Neutrophil (primary cell): ENCODE results near the gene DDTL.
"Not testable (repeated sequence)": the region's sequence is repeated elsewhere in the genome, so short reads cannot be mapped to it uniquely, and the experiment has no call there.

Source experiments
- H3K27ac ChIP-seq: fragments of 200-600 bp; sonication (generic); 2 replicates; pipeline ENCODE4 v1.5.1; 2016; ENCODE audit warnings: mild to moderate bottlenecking, moderate library complexity
- H3K27me3 ChIP-seq: fragments of 200-600 bp; sonication (generic); 2 replicates; pipeline ENCODE4 v1.6.0; 2016; ENCODE audit warnings: mild to moderate bottlenecking
- H3K36me3 ChIP-seq: fragments of 200-600 bp; sonication (generic); 2 replicates; pipeline ENCODE4 v1.5.1; 2017
- H3K4me1 ChIP-seq, 2 experiments: fragments of 200-600 bp in 1 of 2; sonication (generic) in 1 of 2; 1 replicate in 1 of 2; 2 replicates in 1 of 2; pipeline versions ENCODE4 v1.5.1 to v1.6.1; 2013 to 2016; ENCODE audit warnings: low read depth in 1 of 2, low read length in 1 of 2, mild to moderate bottlenecking in 1 of 2, moderate library complexity in 1 of 2; ENCODE audit not compliant: control insufficient read depth in 1 of 2, insufficient read depth in 1 of 2
- H3K4me3 ChIP-seq, 2 experiments: fragments of 200-600 bp in 1 of 2; sonication (generic) in 1 of 2; 1 replicate in 1 of 2; 2 replicates in 1 of 2; pipeline ENCODE4 v1.5.1; 2013 to 2016; ENCODE audit warnings: low read depth in 1 of 2, low read length in 1 of 2, mild to moderate bottlenecking in 1 of 2, moderate library complexity in 1 of 2
- H3K9me3 ChIP-seq: fragments of 200-600 bp; sonication (generic); 2 replicates; pipeline ENCODE4 v1.5.1; 2016
- TF ChIP-seq, protein P1 (sequence below): fragments of 200-600 bp; sonication (generic); IDR thresholded peaks from 2 replicates; pipeline ENCODE4 v1.5.1; 2016; ENCODE audit warnings: antibody characterized with exemption

DDTL gene

DNA sequence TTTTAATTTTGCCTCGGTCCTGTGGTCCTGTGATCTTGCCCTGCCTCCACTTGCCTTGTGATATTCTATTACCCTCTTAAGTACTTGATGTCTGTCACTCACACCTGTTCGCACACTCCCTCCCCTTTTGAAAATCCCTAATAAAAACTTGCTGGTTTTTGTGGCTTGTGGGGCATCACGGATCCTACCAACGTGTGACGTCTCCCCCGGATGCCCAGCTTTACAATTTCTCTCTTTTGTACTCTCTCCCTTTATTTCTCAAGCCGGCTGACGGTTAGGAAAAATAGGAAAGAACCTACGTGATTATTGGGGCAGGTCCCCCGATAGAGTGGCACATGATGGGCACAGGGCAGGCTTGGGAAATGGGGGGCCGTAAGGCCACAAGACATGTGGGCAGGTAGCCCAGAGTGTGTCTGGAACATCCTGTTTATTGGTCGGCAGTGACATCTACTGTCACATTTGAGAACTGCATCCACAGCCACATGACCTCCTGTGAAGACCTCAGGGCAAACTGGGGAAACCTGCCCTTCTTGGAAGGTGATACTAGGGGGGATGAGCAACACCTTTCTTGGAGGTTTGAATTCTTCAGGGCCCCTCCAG, 10.3 kb upstream of the DDTL start:
- TF ChIP-seq, protein P1, sequence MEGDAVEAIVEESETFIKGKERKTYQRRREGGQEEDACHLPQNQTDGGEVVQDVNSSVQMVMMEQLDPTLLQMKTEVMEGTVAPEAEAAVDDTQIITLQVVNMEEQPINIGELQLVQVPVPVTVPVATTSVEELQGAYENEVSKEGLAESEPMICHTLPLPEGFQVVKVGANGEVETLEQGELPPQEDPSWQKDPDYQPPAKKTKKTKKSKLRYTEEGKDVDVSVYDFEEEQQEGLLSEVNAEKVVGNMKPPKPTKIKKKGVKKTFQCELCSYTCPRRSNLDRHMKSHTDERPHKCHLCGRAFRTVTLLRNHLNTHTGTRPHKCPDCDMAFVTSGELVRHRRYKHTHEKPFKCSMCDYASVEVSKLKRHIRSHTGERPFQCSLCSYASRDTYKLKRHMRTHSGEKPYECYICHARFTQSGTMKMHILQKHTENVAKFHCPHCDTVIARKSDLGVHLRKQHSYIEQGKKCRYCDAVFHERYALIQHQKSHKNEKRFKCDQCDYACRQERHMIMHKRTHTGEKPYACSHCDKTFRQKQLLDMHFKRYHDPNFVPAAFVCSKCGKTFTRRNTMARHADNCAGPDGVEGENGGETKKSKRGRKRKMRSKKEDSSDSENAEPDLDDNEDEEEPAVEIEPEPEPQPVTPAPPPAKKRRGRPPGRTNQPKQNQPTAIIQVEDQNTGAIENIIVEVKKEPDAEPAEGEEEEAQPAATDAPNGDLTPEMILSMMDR: peak; percentile 83
- H3K4me1 ChIP-seq, H3K4me3 ChIP-seq, H3K27me3 ChIP-seq, H3K36me3 ChIP-seq, H3K27ac ChIP-seq, H3K9me3 ChIP-seq: not testable (repeated sequence)

DNA sequence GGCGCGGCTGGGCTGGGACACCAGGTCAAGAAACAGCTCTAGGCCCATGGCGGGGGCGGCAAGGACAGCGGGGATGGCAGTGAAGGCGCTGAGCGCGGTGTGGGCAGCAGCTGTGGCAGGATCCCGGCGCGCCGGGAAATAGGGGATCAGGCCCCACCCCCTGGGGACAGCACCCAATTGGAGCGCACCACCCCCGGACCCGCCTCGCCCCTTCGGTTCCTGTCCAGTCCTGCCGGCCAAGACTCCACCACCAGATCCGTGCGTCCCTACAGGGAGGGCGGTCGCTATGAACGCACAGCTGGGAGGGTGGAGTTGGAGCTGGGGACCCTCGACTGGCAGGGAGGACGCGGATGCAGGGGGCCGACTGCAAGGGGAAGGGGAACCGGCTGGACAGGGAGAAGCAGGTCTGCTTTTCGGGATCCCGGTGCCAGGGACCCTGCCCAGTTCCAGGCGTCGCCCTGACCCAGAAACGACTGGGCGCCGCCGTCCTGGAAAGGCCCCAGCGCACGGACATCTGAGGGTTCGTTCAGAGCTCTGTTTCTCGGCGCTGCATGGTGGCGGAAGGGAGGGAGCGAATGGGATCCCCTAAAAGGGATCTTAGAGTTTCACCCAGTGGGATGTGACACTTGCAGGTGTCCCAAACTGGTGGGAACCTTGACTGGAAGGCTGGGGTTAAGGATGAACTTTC, 5.5 kb upstream of the DDTL start, which contains the start of gene GSTT2B:
Gene GSTT2B, minus strand, starts transcription at position 112 of the 688 bp plus-strand sequence. Its CDS starts 64 bp downstream, at position 48.
- not testable (repeated sequence) for H3K27me3 ChIP-seq, H3K36me3 ChIP-seq, H3K9me3 ChIP-seq, H3K4me1 ChIP-seq, H3K27ac ChIP-seq, H3K4me3 ChIP-seq

DNA sequence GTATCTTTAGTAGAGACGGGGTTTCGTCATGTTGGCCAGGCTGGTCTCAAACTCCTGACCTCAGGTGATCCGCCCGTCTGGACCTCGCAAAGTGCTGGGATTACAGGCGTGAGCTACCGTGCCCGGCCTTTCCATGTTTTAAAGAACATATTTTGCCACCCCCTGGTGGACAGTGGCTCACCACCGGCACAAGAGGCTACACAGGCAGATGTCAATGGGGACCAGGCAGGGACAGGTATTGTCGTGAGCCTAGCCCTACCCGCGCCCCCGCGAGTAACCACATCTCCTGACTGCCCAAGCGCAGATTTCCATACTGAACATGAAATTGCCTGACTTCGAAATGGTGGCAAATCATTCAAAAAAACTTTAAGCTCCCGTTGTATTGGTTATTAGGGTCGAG, 594 bp upstream of the DDTL start:
- not testable (repeated sequence) for H3K4me1 ChIP-seq, H3K27ac ChIP-seq, H3K4me3 ChIP-seq, H3K9me3 ChIP-seq, H3K27me3 ChIP-seq
- H3K36me3 ChIP-seq: peaks cover 21% of the 10 kb centered on the region

DNA sequence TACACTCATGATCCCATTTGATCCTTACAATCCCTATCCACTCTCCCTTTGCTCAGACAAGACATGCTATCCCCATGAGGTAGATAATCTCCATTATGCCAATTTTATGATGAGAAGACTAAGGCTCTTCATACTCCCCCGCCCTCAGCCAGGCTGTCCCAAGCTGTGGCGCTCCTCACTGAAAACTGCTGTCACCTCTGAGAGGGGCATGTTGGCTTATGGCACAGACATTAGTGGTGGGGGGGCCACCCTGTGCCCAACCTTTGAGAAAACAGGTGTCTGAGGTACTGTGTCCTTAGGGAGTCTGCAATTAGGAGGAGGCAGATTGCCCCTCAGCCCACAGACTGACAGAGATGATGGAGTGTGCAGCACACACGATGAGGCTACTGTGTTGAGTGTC, 2.4 kb downstream of the DDTL start:
- TF ChIP-seq, protein P1: no peak
- no peaks in the 10 kb centered on the region for H3K27me3 ChIP-seq
- H3K36me3 ChIP-seq: peaks cover 30% of the 10 kb centered on the region
- no peak overlapping the region for H3K27ac ChIP-seq
- no peaks in the 10 kb centered on the region for H3K9me3 ChIP-seq
- no peak overlapping the region for H3K4me3 ChIP-seq
- H3K4me1 ChIP-seq: peaks cover 0 to 3% of the 10 kb centered on the region in 2 experiments

DNA sequence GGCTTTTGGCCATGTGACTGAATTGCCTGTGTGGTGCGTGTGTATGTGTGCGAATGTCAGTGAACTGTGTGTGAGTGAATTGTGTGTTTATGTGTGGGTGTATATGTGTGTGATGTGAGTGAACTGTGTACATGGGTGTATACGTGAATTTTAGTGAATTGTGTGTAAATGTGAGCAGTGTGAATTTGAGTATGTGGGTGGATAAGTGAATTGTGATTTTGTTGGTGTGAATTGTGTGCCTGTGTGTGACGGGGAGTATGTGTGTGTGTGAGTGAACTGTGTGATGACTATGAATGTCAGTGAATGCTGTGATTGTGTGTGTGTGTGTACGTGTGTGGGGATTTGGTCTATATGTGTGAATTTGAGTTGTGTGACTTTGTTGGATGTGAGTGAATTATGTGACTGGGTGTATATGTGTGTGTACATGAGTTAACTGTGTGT, 3.5 kb downstream of the DDTL start:
- Histone ChIP-seq H3K27ac (no peak overlapping the region), H3K36me3 (peaks cover 30% of the 10 kb centered on the region), H3K4me1 (peaks cover 0 to 3% of the 10 kb centered on the region in 2 experiments), H3K4me3 (no peak overlapping the region), H3K9me3 (no peaks in the 10 kb centered on the region), H3K27me3 (no peaks in the 10 kb centered on the region)
- TF ChIP-seq, protein P1: no peak

DNA sequence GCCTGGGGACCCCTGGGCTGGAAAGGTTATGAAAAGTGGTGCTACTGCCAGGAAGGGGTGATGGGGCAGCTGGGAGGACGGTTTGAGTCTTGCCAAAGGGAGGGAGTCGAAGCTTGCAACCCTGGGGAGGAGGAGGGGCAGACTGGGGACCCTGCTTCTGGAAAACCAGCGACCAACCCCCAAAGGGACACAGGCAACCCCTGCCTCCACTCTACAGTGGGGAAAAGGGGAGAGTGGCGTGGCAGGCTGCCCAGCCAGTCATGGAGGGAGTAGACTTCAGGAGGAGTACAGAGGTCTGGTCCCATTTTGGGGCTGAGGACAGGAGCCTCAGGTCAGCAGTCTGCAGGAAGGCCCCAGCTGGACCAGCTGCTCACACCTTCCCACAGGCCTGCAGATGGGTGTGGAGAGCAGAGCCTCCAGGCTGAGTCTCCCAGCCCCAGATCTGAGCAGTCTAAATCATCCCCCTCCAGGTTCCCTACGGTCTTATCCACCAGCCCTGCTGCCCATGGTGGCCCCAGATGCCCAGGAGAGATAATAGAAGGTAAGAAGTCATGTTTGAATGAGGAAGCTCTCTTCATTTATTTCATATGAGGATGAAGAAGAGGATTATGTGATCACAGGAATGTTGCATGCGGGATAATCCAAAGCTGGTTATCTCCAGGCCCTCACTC, 4.3 kb downstream of the DDTL start:
- Histone ChIP-seq H3K27me3 (no peaks in the 10 kb centered on the region), H3K4me3 (no peak overlapping the region), H3K9me3 (no peaks in the 10 kb centered on the region), H3K4me1 (peaks cover 0 to 3% of the 10 kb centered on the region in 2 experiments), H3K27ac (no peak overlapping the region), H3K36me3 (peaks cover 30% of the 10 kb centered on the region)
- TF ChIP-seq, protein P1: no peak

DNA sequence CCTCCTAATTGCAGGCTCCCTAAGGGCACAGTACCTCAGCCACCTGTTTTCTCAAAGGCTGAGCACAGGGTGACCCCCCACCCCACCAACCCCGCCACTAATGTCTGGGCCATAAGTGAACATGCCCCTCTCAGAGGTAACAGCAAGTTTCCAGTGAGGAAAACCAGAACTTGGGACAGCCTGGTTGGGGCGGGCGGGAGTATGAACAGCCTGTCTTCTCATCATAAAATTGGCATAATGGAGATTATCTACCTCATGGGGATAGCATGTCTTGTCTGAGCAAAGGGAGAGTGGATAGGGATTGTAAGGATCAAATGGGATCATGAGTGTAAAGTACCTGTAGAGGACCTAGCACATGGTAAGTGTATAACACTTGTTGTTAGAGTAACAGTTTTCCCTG, 5.2 kb downstream of the DDTL start:
- H3K9me3 ChIP-seq, H3K4me1 ChIP-seq, H3K27ac ChIP-seq, H3K4me3 ChIP-seq, H3K27me3 ChIP-seq: not testable (repeated sequence)
- H3K36me3 ChIP-seq: peaks cover 30% of the 10 kb centered on the region

DNA sequence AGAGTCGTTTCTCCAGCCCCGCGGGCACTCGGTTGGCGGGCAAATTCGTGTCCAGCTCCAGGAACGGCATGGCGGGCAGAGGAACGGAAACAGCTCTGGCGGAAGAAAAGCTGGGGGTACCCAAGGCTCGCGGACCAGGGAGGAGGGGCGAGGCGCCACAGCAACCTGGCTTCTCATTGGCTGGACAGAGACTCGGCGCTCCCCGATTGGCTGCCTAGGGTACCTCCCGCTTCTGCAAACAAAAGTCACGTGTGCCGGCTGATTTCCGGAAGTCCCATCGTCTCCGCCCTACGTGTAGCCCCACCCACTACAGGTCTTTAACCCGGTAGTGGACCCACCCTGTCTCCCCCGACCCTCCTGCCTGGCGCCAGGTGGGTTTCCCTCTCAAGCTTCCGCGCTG, 7.7 kb downstream of the DDTL start, which contains the start of gene DDT:
Gene DDT, minus strand, starts transcription at position 97 of the 400 bp plus-strand sequence. Its CDS starts 27 bp downstream, at position 70.
- H3K27ac ChIP-seq, H3K9me3 ChIP-seq, H3K4me1 ChIP-seq, H3K27me3 ChIP-seq, H3K4me3 ChIP-seq: not testable (repeated sequence)
- peaks cover 27% of the 10 kb centered on the region for H3K36me3 ChIP-seq

DNA sequence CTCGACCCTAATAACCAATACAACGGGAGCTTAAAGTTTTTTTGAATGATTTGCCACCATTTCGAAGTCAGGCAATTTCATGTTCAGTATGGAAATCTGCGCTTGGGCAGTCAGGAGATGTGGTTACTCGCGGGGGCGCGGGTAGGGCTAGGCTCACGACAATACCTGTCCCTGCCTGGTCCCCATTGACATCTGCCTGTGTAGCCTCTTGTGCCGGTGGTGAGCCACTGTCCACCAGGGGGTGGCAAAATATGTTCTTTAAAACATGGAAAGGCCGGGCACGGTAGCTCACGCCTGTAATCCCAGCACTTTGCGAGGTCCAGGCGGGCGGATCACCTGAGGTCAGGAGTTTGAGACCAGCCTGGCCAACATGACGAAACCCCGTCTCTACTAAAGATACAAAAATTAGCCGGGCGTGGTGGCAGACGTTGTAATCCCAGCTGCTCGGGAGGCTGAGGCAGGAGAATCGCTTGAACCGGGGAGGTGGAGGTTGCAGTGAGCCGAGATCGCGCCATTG, 8.2 kb downstream of the DDTL start:
- not testable (repeated sequence) for H3K27me3 ChIP-seq

More for the DNA sequence above, 8.2 kb downstream of the DDTL start:
- peaks cover 21% of the 10 kb centered on the region for H3K36me3 ChIP-seq
- H3K27ac ChIP-seq, H3K9me3 ChIP-seq, H3K4me3 ChIP-seq, H3K4me1 ChIP-seq: not testable (repeated sequence)
